GM18868 (cell line): ENCODE results near the gene LRRC8A.
"Not testable (repeated sequence)": the region's sequence is repeated elsewhere in the genome, so short reads cannot be mapped to it uniquely, and the experiment has no call there.

Source experiments
- ATAC-seq: cut with Tn5 transposase; IDR thresholded peaks from one replicate; pipeline ENCODE4 v1.9.1; 2021; ENCODE audit warnings: mild to moderate bottlenecking, moderate library complexity; ENCODE audit not compliant: unreplicated experiment

LRRC8A gene

GRCh38 chr9:128947527-128948301 is 65.8 kb downstream of the LRRC8A start, which contains the start of the genes DOLK and NUP188:
Gene DOLK (minus strand): TSS chr9:128947603. CDS start chr9:128947303, 300 bp downstream.
Gene NUP188 (plus strand): TSS chr9:128947699. CDS start chr9:128947720, 21 bp downstream.
- ATAC-seq, result peak; percentile 71

GRCh38 chr9:128961403-128961802 is 79.5 kb downstream of the LRRC8A start:
- not testable (repeated sequence) for ATAC-seq
